Parathyroid adenoma (tissue), 2 donors: ENCODE data around the gene BMPR2.
"Not testable (repeated sequence)": the region's sequence is repeated elsewhere in the genome, so short reads cannot be mapped to it uniquely, and the experiment has no call there.

Experiments used
- H2AFZ ChIP-seq: fragments of 300-600 bp; sonication (generic); one replicate; pipeline ENCODE4 v1.7.0; 2017; ENCODE audit warnings: antibody characterized with exemption, mild to moderate bottlenecking
- H3K27ac ChIP-seq: fragments of 300-600 bp; sonication (generic); one replicate; pipeline ENCODE4 v1.7.0; 2017
- H3K27me3 ChIP-seq: fragments of 300-600 bp; sonication (generic); one replicate; pipeline ENCODE4 v1.7.0; 2017; ENCODE audit warnings: low read length; ENCODE audit not compliant: control insufficient read depth, insufficient read depth
- H3K36me3 ChIP-seq: fragments of 300-600 bp; sonication (generic); one replicate; pipeline ENCODE4 v1.7.0; 2017; ENCODE audit warnings: low read length; ENCODE audit not compliant: control insufficient read depth, insufficient read depth
- H3K4me1 ChIP-seq: fragments of 300-600 bp; sonication (generic); one replicate; pipeline ENCODE4 v1.7.0; 2017; ENCODE audit warnings: control low read depth
- H3K4me2 ChIP-seq: fragments of 300-600 bp; sonication (generic); one replicate; pipeline ENCODE4 v1.7.0; 2017; ENCODE audit warnings: low read length
- H3K4me3 ChIP-seq: fragments of 300-600 bp; sonication (generic); one replicate; pipeline ENCODE4 v1.7.0; 2017; ENCODE audit warnings: low read depth, low read length
- H3K79me2 ChIP-seq: fragments of 300-600 bp; sonication (generic); one replicate; pipeline ENCODE4 v1.7.0; 2017; ENCODE audit warnings: control low read depth
- H3K9ac ChIP-seq: fragments of 300-600 bp; sonication (generic); one replicate; pipeline ENCODE4 v1.7.0; 2017; ENCODE audit warnings: mild to moderate bottlenecking
- H3K9me3 ChIP-seq: fragments of 300-600 bp; sonication (generic); one replicate; pipeline ENCODE4 v1.7.0; 2017; ENCODE audit warnings: low read length; ENCODE audit not compliant: control insufficient read depth
- CTCF ChIP-seq: fragments of 300-600 bp; sonication (generic); IDR thresholded peaks from one replicate; pipeline ENCODE4 v1.7.0; 2017; ENCODE audit warnings: antibody characterized with exemption, mild to moderate bottlenecking
- donor health status: primary hyperparathyroidism.

The BMPR2 gene

GRCh38 chr2:202353430-202353829 lies 22.7 kb upstream of the BMPR2 start:
- no peak overlapping the region for H3K4me3 ChIP-seq
- H3K27me3 ChIP-seq = no peaks in the 10 kb centered on the region
- no peak overlapping the region for H3K27ac ChIP-seq
- H3K36me3 ChIP-seq = no peaks in the 10 kb centered on the region
- no peak for TF ChIP-seq CTCF
- no peaks in the 10 kb centered on the region for H3K4me1 ChIP-seq
- H3K79me2 ChIP-seq = no peaks in the 10 kb centered on the region
- no peaks in the 10 kb centered on the region for H3K9me3 ChIP-seq
- H3K9ac ChIP-seq = no peak overlapping the region
- no peak overlapping the region for H3K4me2 ChIP-seq
- no peak overlapping the region for H2AFZ ChIP-seq

- Histone ChIP-seq H3K9ac (no peak overlapping the region), H3K4me2 (no peak overlapping the region), H3K27me3 (no peaks in the 10 kb centered on the region), H3K36me3 (no peaks in the 10 kb centered on the region), H3K4me1 (no peaks in the 10 kb centered on the region), H3K27ac (no peak overlapping the region), H3K9me3 (no peaks in the 10 kb centered on the region), H3K79me2 (no peaks in the 10 kb centered on the region), H3K4me3 (no peak overlapping the region), H2AFZ (no peak overlapping the region)
- no peak for TF ChIP-seq CTCF
Observed at GRCh38 chr2:202355993-202356505, 20.1 kb upstream of the BMPR2 start.

- not testable (repeated sequence) for H3K9ac ChIP-seq, H3K4me2 ChIP-seq, H3K36me3 ChIP-seq, H3K9me3 ChIP-seq, H3K4me3 ChIP-seq, H3K27ac ChIP-seq, H3K4me1 ChIP-seq, H3K79me2 ChIP-seq, H2AFZ ChIP-seq, H3K27me3 ChIP-seq
Observed at GRCh38 chr2:202358924-202359323, 17.2 kb upstream of the BMPR2 start.

GRCh38 chr2:202360646-202361045 lies 15.5 kb upstream of the BMPR2 start:
- H3K27ac ChIP-seq = no peak overlapping the region
- H3K4me1 ChIP-seq = no peaks in the 10 kb centered on the region
- H3K9me3 ChIP-seq = no peaks in the 10 kb centered on the region
- no peaks in the 10 kb centered on the region for H3K27me3 ChIP-seq
- H3K36me3 ChIP-seq = no peaks in the 10 kb centered on the region
- H3K79me2 ChIP-seq = no peaks in the 10 kb centered on the region
- TF ChIP-seq CTCF = no peak
- H3K4me3 ChIP-seq = no peak overlapping the region
- no peak overlapping the region for H3K4me2 ChIP-seq
- no peak overlapping the region for H2AFZ ChIP-seq
- H3K9ac ChIP-seq = no peak overlapping the region

- H3K27ac ChIP-seq = no peak overlapping the region
- no peak overlapping the region for H3K9ac ChIP-seq
- H3K9me3 ChIP-seq = no peaks in the 10 kb centered on the region
- no peaks in the 10 kb centered on the region for H3K27me3 ChIP-seq
- H3K4me1 ChIP-seq = no peaks in the 10 kb centered on the region
- H3K79me2 ChIP-seq = no peaks in the 10 kb centered on the region
- no peaks in the 10 kb centered on the region for H3K36me3 ChIP-seq
- H2AFZ ChIP-seq = no peak overlapping the region
- no peak overlapping the region for H3K4me2 ChIP-seq
- TF ChIP-seq CTCF = no peak
- H3K4me3 ChIP-seq = no peak overlapping the region
Observed at GRCh38 chr2:202361108-202361507, 15.0 kb upstream of the BMPR2 start.
